ENCODE results near the gene SLC7A1. TPM values are rescaled to one million over a fixed set of nuclear protein-coding genes. Genes with fewer than 3 reads are reported as not detected.

SLC7A1 gene
- total RNA-seq, 4 donors from 2014 or later = 26.8 to 44.2 (median 37.5) TPM

DNA sequence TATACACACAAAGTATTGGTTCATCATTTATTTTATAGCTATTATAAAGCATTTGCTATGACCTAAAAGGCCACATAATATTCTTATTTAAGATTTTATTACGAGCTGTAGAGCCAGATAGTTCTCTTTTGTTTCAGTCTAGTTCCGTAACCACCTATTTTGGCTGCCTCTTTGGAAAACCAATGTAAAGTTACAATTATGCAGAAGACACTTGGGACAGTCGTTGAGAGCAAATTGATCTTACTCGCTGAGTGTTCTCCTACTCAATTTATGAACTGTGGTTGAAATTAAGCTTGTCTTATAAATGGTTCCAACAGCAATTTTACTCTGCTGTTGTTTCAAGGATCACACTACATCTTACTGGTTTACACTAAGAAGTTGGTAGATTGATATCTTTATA, 122.3 kb downstream of the SLC7A1 start:
- no peaks in the 10 kb centered on the region for H3K27me3 ChIP-seq
- no peaks in the 10 kb centered on the region for H3K4me1 ChIP-seq
- no peaks in the 10 kb centered on the region for H3K36me3 ChIP-seq
- DNase-seq = no peak
- H3K4me3 ChIP-seq = no peak overlapping the region
- no peaks in the 10 kb centered on the region for H3K9me3 ChIP-seq
- no peak for TF ChIP-seq POLR2A (IDR thresholded peaks at IDR 0.05)
- TF ChIP-seq, protein P1, sequence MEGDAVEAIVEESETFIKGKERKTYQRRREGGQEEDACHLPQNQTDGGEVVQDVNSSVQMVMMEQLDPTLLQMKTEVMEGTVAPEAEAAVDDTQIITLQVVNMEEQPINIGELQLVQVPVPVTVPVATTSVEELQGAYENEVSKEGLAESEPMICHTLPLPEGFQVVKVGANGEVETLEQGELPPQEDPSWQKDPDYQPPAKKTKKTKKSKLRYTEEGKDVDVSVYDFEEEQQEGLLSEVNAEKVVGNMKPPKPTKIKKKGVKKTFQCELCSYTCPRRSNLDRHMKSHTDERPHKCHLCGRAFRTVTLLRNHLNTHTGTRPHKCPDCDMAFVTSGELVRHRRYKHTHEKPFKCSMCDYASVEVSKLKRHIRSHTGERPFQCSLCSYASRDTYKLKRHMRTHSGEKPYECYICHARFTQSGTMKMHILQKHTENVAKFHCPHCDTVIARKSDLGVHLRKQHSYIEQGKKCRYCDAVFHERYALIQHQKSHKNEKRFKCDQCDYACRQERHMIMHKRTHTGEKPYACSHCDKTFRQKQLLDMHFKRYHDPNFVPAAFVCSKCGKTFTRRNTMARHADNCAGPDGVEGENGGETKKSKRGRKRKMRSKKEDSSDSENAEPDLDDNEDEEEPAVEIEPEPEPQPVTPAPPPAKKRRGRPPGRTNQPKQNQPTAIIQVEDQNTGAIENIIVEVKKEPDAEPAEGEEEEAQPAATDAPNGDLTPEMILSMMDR (IDR thresholded peaks at IDR 0.05) = no peak
- no peak overlapping the region for H3K27ac ChIP-seq

DNA sequence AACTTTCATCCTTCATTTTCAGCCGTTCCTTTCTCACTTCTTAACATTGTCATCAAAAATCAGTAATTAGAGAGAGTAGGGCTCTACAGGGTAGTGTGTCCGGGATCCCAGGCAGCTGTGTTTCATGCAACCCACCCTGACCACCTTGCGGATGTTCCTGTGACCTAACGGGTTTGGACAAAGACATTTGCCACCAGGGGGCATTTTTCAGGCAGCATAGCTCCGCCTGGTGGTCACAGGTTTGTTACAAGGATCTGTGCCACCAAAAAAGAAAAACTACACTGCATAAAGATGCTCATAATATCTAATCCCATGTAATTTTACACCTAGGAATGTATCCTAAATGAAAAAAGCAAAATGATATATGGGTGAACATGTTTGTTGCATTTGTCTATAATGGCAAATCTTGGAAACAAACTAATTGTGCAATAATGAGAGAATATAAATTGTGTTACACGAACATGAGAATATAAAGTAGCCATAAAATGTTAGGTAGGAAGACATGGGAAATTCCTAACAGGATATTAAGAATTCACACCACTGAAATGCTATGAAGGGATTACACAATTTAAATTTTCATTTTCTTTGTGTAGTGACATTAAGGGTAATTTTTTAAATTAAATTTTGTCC, 123.0 kb downstream of the SLC7A1 start:
- H3K9me3 ChIP-seq = no peaks in the 10 kb centered on the region
- no peak for TF ChIP-seq POLR2A (IDR thresholded peaks at IDR 0.05)
- TF ChIP-seq, protein P1 (IDR thresholded peaks at IDR 0.05) = peak; percentile 58 to 79 (median 72)
- DNase-seq = peak in 2 of 3 donors; percentile 64 to 79

DNA sequence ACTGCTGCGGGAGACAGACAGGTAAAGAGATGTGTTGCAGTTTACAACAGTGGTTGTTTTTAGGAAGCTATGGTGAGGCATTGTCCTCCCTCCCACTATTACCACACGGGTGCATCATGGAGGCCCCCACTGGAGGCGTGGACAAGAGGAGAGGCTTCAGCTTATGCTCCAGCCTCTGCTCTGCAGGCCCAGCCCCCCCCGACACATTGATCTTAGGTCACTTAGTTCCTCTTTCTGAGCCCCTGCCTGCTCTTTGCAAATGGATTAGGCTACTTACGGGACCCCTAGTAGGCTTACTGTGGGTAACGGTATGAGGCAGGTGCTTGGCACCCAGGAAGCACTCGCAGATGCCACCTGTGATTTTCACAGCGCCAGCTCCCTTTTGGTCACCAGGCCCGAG, 123.9 kb downstream of the SLC7A1 start:
- H3K4me1 ChIP-seq = no peaks in the 10 kb centered on the region
- DNase-seq = no peak
- no peaks in the 10 kb centered on the region for H3K27me3 ChIP-seq
- no peaks in the 10 kb centered on the region for H3K36me3 ChIP-seq
- no peaks in the 10 kb centered on the region for H3K9me3 ChIP-seq
- TF ChIP-seq POLR2A (IDR thresholded peaks at IDR 0.05) = no peak
- TF ChIP-seq, protein P1 (IDR thresholded peaks at IDR 0.05) = no peak
- H3K4me3 ChIP-seq = no peak overlapping the region
- H3K27ac ChIP-seq = no peak overlapping the region

More for the DNA sequence above, 123.0 kb downstream of the SLC7A1 start:
- no peaks in the 10 kb centered on the region for H3K36me3 ChIP-seq
- H3K27ac ChIP-seq = no peak overlapping the region
- H3K4me1 ChIP-seq = no peaks in the 10 kb centered on the region
- H3K4me3 ChIP-seq = no peak overlapping the region
- no peaks in the 10 kb centered on the region for H3K27me3 ChIP-seq

DNA sequence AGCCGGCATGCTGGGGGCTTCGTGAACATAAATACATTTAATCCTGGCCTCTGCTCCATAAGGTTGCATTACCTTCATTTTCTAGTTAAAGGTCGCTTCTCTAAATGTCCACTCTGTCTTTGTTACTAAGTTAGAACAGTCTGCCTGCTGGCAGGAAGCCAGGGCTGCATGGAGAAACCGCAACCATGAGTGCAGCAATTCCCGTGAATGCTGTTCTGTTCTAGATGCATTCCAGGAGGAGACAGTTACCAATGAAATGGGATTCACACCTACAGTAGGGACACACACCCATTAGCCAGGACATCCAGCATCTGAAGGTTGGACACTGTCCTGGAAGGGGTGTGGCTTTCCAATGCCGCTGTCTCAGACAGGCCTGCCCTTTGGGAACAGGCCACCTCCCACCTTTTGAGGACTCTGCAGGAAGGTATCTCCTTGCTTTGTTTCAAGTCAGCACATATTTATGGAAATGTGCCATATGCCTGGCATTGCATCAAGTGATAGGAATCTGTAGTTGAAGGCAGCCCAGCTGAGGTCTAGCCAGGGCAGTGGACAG, 129.7 kb downstream of the SLC7A1 start:
- Histone ChIP-seq H3K4me3 (no peak overlapping the region), H3K27ac (no peak overlapping the region), H3K4me1 (no peaks in the 10 kb centered on the region), H3K9me3 (no peaks in the 10 kb centered on the region), H3K27me3 (no peaks in the 10 kb centered on the region), H3K36me3 (no peaks in the 10 kb centered on the region)
- no peak for DNase-seq
- TF ChIP-seq, protein P1 (IDR thresholded peaks at IDR 0.05) = no peak
- no peak for TF ChIP-seq POLR2A (IDR thresholded peaks at IDR 0.05)

DNA sequence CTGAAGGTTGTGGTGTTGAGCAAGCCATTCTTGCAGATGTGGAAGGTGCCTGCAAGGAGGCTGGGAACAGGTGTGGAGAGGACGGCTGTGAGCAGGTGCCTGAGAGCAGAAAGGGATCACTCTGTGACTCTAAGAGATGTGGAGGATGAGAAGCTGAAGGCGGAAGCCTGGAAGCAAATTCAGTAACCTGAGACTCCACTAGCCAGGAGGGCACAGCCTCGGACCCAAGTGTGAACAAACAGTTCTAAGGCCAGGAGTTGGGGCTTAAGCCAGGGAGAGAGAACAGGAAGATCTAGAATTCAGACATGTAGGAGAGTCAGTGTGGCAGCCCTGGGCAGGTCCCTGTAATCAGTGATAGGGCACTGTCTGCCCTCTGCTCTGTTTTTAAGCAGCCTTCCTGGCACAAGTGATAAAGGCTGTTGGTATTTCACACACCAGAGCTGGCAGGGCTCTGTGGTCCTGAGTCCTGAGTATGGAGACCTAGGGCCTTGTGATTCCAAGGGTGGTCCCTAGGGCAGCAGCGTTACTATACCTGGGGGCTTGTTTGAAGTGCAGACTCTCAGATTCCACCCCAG, 131.3 kb downstream of the SLC7A1 start:
- no peaks in the 10 kb centered on the region for H3K36me3 ChIP-seq
- TF ChIP-seq POLR2A (IDR thresholded peaks at IDR 0.05) = no peak
- TF ChIP-seq, protein P1 (IDR thresholded peaks at IDR 0.05) = no peak
- H3K27ac ChIP-seq = no peak overlapping the region
- H3K4me3 ChIP-seq = no peak overlapping the region
- no peaks in the 10 kb centered on the region for H3K4me1 ChIP-seq
- no peaks in the 10 kb centered on the region for H3K9me3 ChIP-seq
- DNase-seq = no peak
- no peaks in the 10 kb centered on the region for H3K27me3 ChIP-seq
